Activated T-helper 1 cell treated with Interleukin-2 at 50 U/mL for 16 hours (primary cell): ENCODE data around the gene PHF8.
A peak's percentile ranks its signal among the peaks of the same experiment; 100 is the strongest.

Experiments
- DNase-seq: peaks from one replicate; pipeline ENCODE4 v3.0.0-alpha.2; 2020; ENCODE audit warnings: low read depth

Gene PHF8

DNA sequence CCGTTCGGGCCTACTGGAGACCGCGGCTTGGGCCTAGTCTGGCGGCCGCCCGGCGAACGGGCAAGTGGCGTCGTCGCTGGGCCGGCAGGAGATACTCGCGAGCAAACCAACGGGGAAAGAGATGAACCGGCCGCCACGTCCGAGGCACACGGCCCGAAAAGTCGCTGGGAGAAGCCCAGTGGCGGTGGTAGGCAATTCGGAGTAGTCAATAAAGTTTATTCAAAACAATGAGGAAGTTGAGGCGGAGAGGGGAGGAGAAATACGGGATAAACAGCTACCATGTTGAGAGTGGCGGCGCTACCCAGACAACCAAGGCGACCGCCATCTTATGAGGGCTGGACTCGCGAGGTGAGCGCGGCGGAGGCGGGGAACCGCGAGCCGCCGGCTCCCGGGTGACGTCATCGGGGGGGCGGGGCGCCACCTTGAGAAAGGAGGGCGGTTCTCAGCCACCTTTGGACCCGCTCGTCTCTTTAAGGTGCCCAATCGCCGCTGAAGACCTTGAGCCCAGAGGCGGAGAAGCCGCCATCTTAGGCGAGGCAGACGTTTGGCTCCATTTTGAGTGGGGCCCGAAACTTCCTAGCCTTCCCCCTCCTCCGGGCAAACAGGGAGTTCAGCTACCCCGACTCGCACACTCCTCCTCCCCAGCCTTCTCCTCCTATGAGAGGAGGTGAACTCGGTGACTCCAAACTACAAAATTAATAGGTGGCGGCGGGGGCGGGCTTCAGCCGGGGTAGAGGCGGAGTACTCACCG lies at the start of gene PHF8:
PHF8 (minus strand) TSS at position 348 of the 751 bp plus-strand sequence. CDS start 1,745 bp downstream, outside the sequence.
- DNase-seq: peak; percentile 90

DNA sequence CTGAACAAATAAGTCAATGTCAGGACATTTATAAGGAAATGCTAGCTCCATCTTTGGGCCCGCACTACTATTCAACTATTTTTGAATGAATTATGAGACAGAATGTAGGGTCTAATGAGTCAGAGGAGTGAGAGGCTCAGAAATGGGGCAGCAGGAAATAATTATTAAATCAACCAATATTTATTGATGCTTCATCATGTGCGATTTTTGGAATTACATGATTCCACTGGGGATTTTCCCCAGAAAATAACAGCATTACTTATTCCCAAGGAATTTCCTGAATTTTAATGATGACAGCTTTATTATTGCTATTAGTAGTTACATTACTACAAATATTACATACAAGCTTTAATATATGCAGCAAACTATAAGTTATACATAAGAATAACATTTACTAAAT lies 49.3 kb upstream of the PHF8 start:
- DNase-seq: no peak

DNA sequence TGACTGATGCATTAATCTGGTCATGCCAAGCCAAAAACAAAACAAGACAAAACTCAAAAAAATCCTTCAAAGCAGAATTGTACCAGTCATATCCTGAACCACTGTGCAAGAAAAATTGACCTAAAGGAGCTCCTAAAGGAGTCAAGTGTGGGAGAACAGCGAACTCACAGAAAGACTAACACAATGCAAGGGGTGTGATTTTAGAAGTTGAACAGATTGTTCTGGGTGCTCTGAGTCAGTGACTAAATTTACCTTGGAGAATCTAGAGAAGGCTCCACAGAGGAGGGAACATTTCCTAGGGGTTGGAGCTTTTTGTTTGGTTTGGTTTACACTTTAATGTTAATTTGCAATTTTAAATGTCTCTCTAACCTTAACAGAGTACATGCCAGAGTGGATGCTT lies 48.9 kb upstream of the PHF8 start:
- DNase-seq: no peak

DNA sequence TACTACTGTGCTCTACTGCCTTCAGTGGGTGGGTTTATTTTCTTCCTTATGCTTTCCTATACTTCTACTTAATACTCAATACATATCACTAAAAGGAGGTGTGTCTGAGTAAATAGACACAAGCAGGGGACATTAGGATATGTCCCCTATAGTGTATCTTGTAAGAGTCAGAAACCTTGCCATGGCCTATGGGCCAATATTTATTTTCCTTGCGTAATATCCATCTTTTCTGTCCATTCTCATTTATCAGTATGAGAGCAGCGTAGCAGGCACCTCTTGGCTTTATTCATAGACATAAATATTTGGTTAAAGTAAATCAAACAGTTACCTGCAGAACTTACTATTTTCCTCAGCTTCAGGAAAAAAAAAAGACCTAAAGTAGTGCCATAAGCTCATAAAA lies 46.6 kb upstream of the PHF8 start:
- no peak for DNase-seq

DNA sequence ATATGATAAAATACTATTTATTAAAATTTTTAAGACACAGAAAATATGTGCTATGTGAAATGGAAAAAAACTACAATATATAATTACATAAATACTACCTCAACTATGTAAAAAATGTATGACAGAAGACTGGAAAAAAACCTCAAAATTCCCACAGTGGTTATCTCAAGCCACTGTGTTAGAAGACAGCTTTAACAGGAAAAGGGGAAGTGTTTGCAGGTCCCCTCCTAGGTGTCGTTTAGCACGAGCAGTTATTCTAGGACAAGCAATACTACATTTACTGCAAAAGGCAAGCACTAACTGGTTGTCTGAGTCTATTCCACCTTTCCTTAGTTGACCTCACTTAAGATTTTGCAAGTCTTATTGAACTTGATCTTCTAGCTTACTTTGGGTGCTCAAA lies 44.9 kb upstream of the PHF8 start:
- DNase-seq: no peak

DNA sequence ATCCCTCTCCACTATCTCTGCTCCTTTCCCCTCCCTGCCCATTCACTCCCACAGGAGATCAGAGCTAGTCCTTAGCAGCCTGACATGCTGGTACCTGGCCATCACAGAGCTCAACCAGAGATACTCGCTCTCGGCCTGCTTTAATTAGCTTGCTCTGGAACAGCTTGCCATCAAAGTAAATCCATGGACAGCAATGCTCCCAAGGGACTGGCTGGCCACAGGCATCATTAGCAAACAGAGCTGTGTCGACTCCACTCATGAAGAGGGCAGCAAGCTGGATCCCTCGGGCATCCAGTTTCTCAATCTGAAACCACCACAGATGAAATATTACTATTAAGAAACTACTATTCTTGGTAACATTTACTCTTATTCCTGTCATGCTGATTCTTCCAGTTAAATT lies 43.4 kb upstream of the PHF8 start:
- no peak for DNase-seq

DNA sequence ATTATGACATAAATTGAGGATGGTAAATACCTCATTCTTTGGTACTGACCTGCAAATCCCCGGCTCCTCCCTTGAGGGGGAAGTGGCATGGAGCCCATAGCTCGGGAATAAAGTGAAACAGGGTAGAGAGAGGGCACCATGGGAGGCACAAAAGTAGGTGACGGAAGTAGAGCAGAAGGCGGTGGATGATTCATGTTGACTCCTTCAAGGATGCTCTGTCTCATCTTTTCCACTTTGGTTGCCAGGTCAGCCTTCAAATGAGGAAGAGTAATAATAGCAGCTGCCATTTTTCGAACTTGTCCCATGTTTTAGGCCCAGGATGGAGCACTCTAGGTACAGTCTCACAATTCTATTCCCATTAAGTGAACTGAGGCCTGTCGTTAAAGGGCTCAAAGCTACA lies 41.4 kb upstream of the PHF8 start:
- DNase-seq: no peak

DNA sequence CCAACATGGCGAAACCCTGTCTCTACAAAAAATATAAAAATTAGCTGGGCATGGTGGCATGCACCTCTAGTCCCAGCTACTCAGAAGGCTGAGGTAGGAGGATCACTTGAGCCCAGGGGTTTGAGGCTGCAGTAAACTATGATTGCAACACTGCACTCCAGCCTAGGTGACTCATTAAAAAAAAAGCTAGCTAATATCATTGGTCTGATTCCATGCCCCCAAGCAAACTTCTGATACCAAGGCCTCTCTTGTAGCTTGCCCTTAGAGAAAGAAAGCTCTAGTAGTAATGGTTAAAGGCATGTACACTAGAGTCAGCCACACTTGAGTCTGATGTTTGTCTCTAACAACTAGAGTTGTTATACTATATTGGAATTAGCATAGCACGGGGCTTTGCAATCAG lies 32.6 kb upstream of the PHF8 start:
- no peak for DNase-seq

DNA sequence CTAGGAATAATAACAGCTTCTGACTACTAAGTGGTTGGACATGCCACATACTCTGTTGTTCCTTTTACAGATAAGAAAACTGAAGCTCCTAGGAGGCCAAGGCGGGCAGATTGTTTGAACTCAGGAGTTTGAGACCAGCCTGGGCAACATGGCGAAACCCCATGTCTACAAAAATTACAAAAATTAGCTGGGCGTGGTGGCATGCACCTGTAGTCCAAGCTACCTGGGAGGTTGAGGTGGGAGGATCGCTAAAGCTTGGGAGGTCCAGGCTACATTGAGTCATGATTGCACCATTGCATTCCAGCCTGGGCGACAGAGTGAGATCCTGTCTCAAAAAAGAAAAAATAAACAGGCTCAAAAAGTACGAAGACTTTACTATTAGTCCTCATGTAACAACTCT lies 30.6 kb upstream of the PHF8 start:
- no peak for DNase-seq

DNA sequence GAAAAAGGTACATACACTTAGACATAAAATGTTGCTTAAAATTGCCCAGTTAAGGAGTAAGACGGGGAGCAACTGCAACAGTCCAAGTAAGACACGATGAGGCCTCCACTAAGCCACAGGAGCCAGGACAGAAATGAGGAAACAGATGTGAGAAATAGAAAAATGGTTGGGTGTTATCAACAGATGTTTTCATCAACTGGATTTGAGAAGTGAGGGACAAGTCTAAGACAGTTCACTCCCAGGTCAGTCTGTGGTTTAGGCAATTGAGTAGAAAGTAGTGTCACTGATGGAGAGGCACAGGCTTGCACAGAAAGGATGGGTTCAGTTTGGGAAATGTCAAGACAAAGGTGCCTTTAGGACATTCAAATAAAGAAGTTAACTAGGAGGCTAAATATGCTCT lies 23.5 kb upstream of the PHF8 start:
- no peak for DNase-seq

DNA sequence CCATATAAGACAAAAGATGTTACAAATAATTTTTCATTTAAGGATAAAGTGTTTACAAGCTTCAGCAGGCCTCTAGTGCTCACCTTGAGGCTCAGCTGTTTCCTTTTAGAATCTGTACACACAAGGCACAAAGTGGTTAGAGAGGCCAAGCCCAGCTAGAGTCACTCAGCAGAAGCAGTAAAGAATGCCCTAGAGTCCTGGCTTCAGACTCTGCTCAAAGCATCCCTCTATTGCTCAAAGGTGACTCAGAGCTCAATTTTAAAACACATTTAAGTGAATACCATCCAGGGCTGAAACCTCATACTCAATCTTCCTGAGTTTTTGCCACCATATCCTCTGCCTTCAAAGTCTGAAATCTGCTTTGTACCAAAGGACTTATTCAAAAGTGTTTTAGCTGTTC lies 22.6 kb upstream of the PHF8 start:
- no peak for DNase-seq

DNA sequence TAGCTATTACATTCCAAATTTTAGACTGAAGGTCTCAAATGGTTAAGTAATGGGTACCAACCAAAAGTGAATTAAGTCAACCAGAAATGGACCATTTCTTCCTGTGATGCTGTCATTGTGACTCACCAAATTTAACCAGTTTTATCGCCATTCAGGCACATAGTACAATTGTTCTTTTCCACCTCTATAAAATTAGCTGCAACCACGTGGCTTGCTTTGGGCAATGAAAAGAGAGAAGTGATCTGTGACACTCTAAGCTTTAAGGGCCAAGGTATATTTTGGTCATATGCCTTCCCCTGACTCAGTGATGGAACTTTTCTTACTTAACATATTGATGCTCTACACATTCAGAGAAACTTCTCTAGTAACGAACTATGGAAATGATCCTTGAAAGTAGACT lies 20.3 kb upstream of the PHF8 start:
- DNase-seq: no peak

DNA sequence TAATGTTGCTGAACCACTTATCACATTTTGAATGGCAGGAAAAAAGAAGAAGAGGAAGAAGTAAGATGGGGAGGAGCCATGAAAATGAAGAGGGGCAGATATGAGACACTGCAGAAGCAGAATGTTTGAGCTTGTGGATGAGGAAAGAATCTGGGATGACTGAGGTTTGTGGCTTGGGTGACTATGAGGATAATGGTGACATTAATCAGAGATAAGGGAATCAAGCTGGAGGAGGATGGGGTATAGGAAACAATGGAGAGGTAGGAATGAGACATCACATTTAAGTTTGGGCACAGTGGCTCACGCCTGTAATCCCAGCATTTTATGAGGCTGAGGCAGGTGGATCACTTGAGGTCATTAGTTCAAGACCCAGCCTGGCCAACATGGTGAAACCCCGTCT lies 19.1 kb upstream of the PHF8 start:
- no peak for DNase-seq

DNA sequence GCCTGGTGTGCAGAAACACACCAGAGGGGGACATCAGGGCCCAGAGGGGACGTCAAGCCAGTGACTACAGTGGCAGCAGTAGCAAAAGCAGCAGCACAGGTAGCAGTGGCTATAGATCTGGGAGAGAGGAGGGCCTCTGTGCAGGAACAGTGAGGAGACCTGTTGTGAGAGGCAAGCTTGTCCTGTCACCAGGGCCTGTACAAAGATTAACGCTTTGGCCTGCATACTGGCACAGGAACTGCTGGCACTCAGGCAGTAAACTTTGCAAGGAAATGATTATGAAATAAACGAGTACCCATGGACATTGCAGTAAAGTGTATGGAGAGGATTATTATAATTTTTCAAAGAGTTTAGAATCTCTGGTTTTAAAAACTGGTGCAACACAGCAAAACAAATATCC lies 5.5 kb upstream of the PHF8 start:
- DNase-seq: no peak

DNA sequence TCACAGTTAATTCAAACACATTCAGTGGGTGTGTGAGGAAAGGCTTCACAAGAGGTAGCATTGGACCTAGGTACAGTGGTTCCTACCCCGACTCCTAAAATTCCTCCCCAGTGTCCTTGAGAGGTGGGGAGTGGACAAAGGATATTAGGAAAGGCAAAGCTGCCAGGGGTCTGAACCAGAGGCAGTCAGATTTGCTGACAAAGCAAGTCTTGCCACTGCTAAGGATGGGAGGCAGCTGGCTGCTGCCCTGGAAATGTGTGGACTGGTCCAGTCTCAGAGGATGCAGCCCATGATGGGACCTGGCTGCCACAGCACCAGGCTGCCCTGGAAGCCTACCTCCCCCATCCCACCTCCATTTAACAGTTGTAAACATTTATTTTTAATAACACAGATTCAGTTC lies 4.1 kb upstream of the PHF8 start:
- DNase-seq: no peak

DNA sequence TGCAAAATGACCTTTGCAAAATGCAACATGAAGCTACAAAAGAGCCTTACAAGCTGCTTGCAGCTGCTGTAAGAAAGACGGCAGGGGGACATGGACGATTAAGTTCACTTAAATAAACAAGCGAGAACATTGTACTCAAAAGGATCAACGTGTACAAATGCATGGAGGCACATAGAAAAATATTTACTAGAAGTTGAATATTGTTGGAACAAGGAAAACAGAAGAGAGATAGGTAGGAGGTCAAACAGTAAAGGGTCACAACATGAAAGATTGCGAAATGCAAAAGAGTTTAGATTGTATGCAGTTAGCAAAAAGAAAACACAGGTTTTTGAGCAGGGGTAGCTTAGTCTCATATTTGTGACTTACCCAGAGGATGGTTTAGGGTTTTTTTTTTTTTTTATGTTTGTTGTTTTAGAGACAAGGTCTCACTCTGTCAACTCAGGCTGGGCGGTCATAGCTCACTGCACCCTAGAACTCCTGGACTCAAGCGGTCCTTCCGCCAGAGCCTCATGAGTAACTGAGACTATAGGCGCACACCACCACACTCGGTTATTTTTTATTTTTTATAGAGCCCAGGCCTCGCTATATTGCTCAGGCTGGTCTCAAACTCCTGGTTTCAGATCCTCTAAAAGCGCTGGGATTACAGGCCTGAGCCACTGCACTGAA lies 1.4 kb upstream of the PHF8 start:
- no peak for DNase-seq

DNA sequence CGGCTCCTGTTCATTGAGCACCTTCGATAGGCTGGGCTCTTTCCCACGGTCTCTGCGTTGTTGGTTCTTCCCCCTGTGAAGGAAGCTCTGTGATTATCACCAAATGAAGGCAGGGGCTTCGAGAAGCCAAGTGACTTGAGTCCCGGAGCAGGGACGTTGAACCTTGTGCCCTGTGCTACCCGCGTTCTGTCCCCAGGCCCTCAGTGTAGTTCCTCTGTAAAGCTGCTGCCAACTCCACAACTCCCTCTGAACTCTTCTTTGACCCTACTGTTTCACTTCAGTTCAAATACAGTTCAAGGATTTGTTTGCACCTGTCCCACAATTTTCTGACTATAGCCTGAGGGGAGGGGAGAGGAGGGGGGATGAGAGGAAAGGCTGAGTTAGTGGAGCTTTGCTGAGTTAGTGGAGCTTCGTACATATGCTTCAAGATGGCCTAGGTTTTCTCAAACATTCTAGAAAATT lies 635 bp upstream of the PHF8 start:
- DNase-seq: no peak

DNA sequence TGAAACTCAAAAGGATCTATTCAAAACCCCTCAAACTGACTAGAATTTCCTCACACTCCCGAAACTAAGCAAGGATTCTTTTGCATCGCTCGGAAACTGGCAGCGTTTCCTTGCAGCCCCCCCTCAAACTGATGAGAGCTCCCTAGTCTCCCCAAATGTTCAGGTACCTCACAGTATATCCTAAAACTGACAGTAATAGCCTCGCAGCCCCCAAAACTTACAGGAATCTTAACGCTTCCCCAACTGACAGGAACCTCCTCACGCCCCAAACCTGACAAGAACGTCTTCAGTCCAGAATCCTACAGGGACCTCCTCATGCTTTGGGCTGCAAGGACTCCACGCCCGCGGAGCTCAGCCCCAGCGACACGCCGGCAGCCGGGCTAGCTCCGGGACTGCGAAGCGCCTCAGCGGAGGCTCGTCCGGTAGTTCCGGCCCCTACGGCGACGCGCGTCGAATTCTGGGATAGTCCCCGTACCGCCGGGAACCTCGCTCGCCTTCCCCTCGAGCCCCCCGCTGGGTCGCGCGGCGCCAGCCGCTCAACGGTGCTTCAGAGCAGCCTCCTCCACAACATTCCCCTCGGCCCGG lies 640 bp downstream of the PHF8 start:
- peak; percentile 19 for DNase-seq

DNA sequence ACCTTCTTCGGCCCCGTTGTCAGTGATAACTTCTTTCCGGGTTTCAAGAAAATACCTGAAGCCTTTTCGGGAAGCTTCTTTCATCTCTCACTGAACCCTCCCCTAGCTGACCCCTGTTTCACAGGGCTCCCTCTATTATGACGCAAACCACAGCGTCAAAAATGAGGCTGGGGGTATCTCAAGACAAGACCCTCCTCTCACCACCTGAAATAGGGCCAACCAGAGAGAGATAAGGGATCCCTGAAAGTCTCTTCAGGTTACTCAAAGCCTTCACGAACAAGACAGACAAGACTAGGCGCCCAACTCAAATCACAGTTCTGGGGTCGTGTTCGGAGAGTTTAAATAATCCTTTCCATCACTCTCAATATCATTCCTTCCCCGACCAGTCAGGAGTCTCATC lies 1.2 kb downstream of the PHF8 start:
- DNase-seq: no peak

DNA sequence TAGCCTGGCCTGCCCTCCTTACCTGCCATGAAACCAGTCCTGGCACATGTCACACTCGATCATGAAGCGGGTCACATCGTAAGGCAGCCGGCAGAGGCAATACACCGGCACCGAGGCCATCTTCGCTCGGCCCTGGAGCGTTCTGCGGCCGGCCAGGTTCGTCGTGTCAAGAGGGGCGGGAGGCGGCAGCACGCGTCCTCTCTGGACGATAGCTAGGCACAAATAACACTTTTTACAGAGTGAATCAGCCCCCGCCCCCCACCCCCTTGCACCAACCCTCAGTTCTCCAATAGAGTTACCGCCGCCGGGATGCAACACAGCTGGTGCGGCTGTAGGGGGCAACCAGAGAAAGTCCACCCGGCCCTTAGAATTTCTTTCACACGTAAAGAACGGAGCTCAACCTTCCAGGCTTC lies 1.7 kb downstream of the PHF8 start:
- DNase-seq: peak; percentile 1

DNA sequence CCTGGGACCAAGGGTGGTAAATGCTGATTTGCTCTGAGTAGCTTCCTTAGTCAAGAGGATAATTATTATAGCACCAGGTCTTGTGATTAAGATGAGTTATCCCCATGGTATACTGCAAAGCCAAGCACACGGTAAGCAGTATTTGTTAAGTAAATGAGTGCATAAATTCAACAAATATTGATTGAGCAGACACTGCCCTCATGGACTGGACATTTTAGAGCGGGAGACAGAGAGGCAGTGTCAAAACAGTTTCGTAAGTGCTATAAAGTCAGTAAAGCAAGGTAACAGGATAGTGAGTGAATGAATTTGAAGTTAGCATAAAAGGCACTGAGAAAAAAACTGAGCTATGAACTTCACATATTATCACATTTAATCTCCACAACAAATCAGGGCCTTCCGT lies 13.9 kb downstream of the PHF8 start:
- DNase-seq: no peak

DNA sequence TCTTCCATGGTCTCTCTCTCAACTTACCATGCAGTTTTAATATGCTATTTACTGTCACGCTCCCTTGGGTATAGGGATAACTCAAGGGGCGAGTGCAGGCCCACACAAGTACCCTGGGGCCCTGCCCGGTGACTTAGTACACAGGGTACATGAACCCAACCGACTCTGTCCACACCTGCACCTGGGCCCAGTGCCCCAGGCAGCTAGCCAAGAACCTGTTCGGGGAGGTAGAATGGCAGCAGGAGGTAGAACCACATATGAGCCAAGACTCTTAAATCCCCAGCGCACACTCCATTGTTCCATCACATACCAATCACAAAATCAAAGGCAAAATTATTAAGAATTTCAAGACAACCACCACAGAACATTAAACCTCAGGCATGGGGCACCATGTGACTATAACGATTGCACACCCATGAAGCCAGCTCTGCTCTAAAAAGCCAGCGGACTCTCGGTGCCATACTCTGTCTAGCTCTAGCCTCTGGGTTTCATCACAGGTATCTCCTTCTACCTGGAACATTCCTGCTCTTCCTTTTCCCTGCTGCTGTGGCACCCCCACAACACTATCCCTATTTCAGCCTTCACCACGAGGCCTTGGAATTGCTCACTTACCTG lies 14.6 kb downstream of the PHF8 start:
- no peak for DNase-seq

DNA sequence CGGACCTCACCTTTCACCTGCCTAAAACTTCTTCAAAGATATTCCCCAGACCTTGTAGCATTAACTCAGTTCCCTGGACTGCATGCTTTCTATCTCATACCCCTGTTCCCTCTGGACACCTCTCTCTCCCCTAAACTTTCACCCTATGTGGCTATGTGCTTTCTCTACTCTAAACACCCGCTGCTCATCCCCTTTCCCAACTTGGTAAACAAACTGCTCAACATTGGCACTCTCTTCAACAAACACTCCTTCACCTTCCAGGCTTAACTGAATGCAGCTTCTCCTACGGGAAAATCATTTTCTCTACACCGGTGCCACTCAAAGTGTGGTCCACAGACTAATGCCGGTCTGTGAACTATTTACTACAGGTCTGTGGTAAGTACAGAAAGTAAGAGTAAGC lies 19.9 kb downstream of the PHF8 start:
- no peak for DNase-seq
